NCI-H69 (cell line): Measurements from ENCODE around the gene HTN1.
"Not testable (repeated sequence)": the region's sequence is repeated elsewhere in the genome, so short reads cannot be mapped to it uniquely, and the experiment has no call there.

Source experiments
- DNase-seq: peaks from one replicate; lab custom pipeline; 2025; lab: John Stamatoyannopoulos, UW

The HTN1 gene

GRCh38 chr4:70050138-70050537, at the start of gene HTN1:
Gene HTN1 (plus strand): TSS chr4:70050438. CDS start chr4:70053077, 2,639 bp downstream.
- DNase-seq: not testable (repeated sequence)

GRCh38 chr4:70000711-70001110, 49.5 kb upstream of the HTN1 start:
- DNase-seq: no peak

GRCh38 chr4:70002507-70002906, 47.7 kb upstream of the HTN1 start:
- no peak for DNase-seq

GRCh38 chr4:70008771-70009170, 41.5 kb upstream of the HTN1 start:
- no peak for DNase-seq

- not testable (repeated sequence) for DNase-seq
These were observed 31.2 kb upstream of the HTN1 start for GRCh38 chr4:70019006-70019405.

- no peak for DNase-seq
These were observed 27.0 kb upstream of the HTN1 start for GRCh38 chr4:70023218-70023617.

GRCh38 chr4:70027011-70027410, 23.2 kb upstream of the HTN1 start:
- DNase-seq: no peak

GRCh38 chr4:70028159-70028558, 22.1 kb upstream of the HTN1 start, which contains the start of gene HTN3:
Gene HTN3 (plus strand): TSS chr4:70028459. CDS start chr4:70030741, 2,282 bp downstream.
- not testable (repeated sequence) for DNase-seq

GRCh38 chr4:70037559-70037958, 12.7 kb upstream of the HTN1 start:
- DNase-seq: not testable (repeated sequence)

GRCh38 chr4:70039928-70040327, 10.3 kb upstream of the HTN1 start:
- not testable (repeated sequence) for DNase-seq

- DNase-seq: no peak
These were observed 8.5 kb upstream of the HTN1 start for GRCh38 chr4:70041652-70042286.

GRCh38 chr4:70056534-70056933, 6.3 kb downstream of the HTN1 start:
- DNase-seq: not testable (repeated sequence)

- no peak for DNase-seq
These were observed 7.4 kb downstream of the HTN1 start for GRCh38 chr4:70057651-70058050.

GRCh38 chr4:70059149-70059548, 8.9 kb downstream of the HTN1 start:
- DNase-seq: no peak

GRCh38 chr4:70062000-70062399, 11.8 kb downstream of the HTN1 start:
- no peak for DNase-seq

- DNase-seq: no peak
These were observed 30.0 kb downstream of the HTN1 start for GRCh38 chr4:70080205-70080604.

- DNase-seq: no peak
These were observed 49.0 kb downstream of the HTN1 start for GRCh38 chr4:70099206-70099605.
